WTC11 (cell line): Measurements from ENCODE around the gene AK2. TPM values are rescaled to one million over a fixed set of nuclear protein-coding genes. Genes with fewer than 3 reads are reported as not detected.

Source experiments
- CREB1 ChIP-seq: sonication (generic); formaldehyde crosslinking; IDR thresholded peaks from 2 replicates; pipeline ENCODE4 v1.8.0; 2023; ENCODE audit warnings: mild to moderate bottlenecking, missing genetic modification reagents
- CREM ChIP-seq: sonication (generic); formaldehyde crosslinking; IDR thresholded peaks from 2 replicates; pipeline ENCODE4 v1.8.1; 2022; ENCODE audit warnings: mild to moderate bottlenecking, missing genetic modification reagents, moderate library complexity
- E2F5 ChIP-seq: sonication (generic); formaldehyde crosslinking; IDR thresholded peaks from 2 replicates; pipeline ENCODE4 v1.8.1; 2022; ENCODE audit warnings: mild to moderate bottlenecking, moderate library complexity, missing genetic modification reagents
- FOXJ3 ChIP-seq: sonication (generic); formaldehyde crosslinking; IDR thresholded peaks from 2 replicates; pipeline ENCODE4 v1.9.0; 2021; ENCODE audit warnings: missing genetic modification reagents, mild to moderate bottlenecking, borderline replicate concordance
- FOXP1 ChIP-seq: sonication (generic); formaldehyde crosslinking; IDR thresholded peaks from 2 replicates; pipeline ENCODE4 v1.8.0; 2022; ENCODE audit warnings: missing genetic modification reagents, mild to moderate bottlenecking, moderate library complexity, borderline replicate concordance
- GRHL2 ChIP-seq: fragments of 250-450 bp; sonication (Bioruptor Pico); IDR thresholded peaks from 2 replicates; pipeline ENCODE4 v1.8.0; 2022; ENCODE audit warnings: mild to moderate bottlenecking, moderate library complexity; ENCODE audit not compliant: insufficient replicate concordance, severe bottlenecking
- GTF2I ChIP-seq: fragments of 250-450 bp; sonication (Bioruptor Pico); conservative IDR thresholded peaks from 2 replicates; pipeline ENCODE4 v1.4.0; 2021; ENCODE audit warnings: mild to moderate bottlenecking
- IRF1 ChIP-seq: sonication (generic); formaldehyde crosslinking; IDR thresholded peaks from 2 replicates; pipeline ENCODE4 v1.8.0; 2023; ENCODE audit warnings: missing genetic modification reagents
- MXD4 ChIP-seq: fragments of 250-450 bp; sonication (Bioruptor Pico); IDR thresholded peaks from 2 replicates; pipeline ENCODE4 v1.8.0; 2021; ENCODE audit warnings: mild to moderate bottlenecking, moderate library complexity, borderline replicate concordance
- NFE2L1 ChIP-seq: sonication (generic); formaldehyde crosslinking; IDR thresholded peaks from 2 replicates; pipeline ENCODE4 v1.8.1; 2023; ENCODE audit warnings: missing genetic modification reagents
- NR1H2 ChIP-seq: sonication (generic); formaldehyde crosslinking; IDR thresholded peaks from 2 replicates; pipeline ENCODE4 v1.9.0; 2021; ENCODE audit warnings: mild to moderate bottlenecking, moderate library complexity, missing genetic modification reagents
- RORB ChIP-seq: fragments of 250-450 bp; sonication (Bioruptor Pico); IDR thresholded peaks from 2 replicates; pipeline ENCODE4 v1.9.0; 2021; ENCODE audit warnings: mild to moderate bottlenecking
- SOX15 ChIP-seq: fragments of 250-450 bp; sonication (Bioruptor Pico); IDR thresholded peaks from 2 replicates; pipeline ENCODE4 v1.9.0; 2021; ENCODE audit warnings: mild to moderate bottlenecking
- SP1 ChIP-seq: sonication (generic); formaldehyde crosslinking; conservative IDR thresholded peaks from 2 replicates; pipeline ENCODE4 v1.8.1; 2022; ENCODE audit warnings: missing genetic modification reagents
- TEAD1 ChIP-seq: sonication (generic); formaldehyde crosslinking; IDR thresholded peaks from 2 replicates; pipeline ENCODE4 v1.8.0; 2022; ENCODE audit warnings: mild to moderate bottlenecking, missing genetic modification reagents
- ZMAT4 ChIP-seq: fragments of 250-450 bp; sonication (Bioruptor Pico); IDR thresholded peaks from 2 replicates; pipeline ENCODE4 v1.9.0; 2021; ENCODE audit warnings: mild to moderate bottlenecking
- ZNF121 ChIP-seq: sonication (generic); formaldehyde crosslinking; IDR thresholded peaks from 2 replicates; pipeline ENCODE4 v1.8.0; 2023; ENCODE audit warnings: missing genetic modification reagents
- ZNF423 ChIP-seq: fragments of 250-450 bp; sonication (Bioruptor Pico); IDR thresholded peaks from 2 replicates; pipeline ENCODE4 v2.1.2; 2022; ENCODE audit warnings: mild to moderate bottlenecking, moderate library complexity
- total RNA-seq: library from RNA; stranded (reverse); gene quantifications from 3 replicates; pipeline ENCODE4 v1.2.3, GENCODE V29; 2021
- TF ChIP-seq, protein P1 (sequence below): sonication (generic); formaldehyde crosslinking; conservative IDR thresholded peaks from 2 replicates; pipeline ENCODE4 v1.8.1; 2023; ENCODE audit warnings: mild to moderate bottlenecking, low read depth, missing genetic modification reagents, moderate library complexity
- TF ChIP-seq, protein P2 (sequence below): sonication (generic); formaldehyde crosslinking; IDR thresholded peaks from 2 replicates; pipeline ENCODE4 v1.8.1; 2022; ENCODE audit warnings: missing genetic modification reagents, borderline replicate concordance
- TF ChIP-seq, protein P3 (sequence below): sonication (generic); formaldehyde crosslinking; IDR thresholded peaks from 2 replicates; pipeline ENCODE4 v1.8.1; 2023; ENCODE audit warnings: mild to moderate bottlenecking, moderate library complexity, missing genetic modification reagents
- TF ChIP-seq, protein P4 (sequence below): fragments of 250-450 bp; sonication (Bioruptor Pico); IDR thresholded peaks from 2 replicates; pipeline ENCODE4 v1.9.0; 2021; ENCODE audit warnings: mild to moderate bottlenecking
- TF ChIP-seq, protein P5 (sequence below): sonication (generic); formaldehyde crosslinking; IDR thresholded peaks from 2 replicates; pipeline ENCODE4 v1.8.1; 2023; ENCODE audit warnings: mild to moderate bottlenecking, missing genetic modification reagents, borderline replicate concordance

AK2 gene
- total RNA-seq, 1 experiment from 2014 or later = 124 TPM

- TF ChIP-seq, protein P1, sequence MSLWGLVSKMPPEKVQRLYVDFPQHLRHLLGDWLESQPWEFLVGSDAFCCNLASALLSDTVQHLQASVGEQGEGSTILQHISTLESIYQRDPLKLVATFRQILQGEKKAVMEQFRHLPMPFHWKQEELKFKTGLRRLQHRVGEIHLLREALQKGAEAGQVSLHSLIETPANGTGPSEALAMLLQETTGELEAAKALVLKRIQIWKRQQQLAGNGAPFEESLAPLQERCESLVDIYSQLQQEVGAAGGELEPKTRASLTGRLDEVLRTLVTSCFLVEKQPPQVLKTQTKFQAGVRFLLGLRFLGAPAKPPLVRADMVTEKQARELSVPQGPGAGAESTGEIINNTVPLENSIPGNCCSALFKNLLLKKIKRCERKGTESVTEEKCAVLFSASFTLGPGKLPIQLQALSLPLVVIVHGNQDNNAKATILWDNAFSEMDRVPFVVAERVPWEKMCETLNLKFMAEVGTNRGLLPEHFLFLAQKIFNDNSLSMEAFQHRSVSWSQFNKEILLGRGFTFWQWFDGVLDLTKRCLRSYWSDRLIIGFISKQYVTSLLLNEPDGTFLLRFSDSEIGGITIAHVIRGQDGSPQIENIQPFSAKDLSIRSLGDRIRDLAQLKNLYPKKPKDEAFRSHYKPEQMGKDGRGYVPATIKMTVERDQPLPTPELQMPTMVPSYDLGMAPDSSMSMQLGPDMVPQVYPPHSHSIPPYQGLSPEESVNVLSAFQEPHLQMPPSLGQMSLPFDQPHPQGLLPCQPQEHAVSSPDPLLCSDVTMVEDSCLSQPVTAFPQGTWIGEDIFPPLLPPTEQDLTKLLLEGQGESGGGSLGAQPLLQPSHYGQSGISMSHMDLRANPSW (CRISPR knock-in tag) = no peak
- TF ChIP-seq, protein P2, sequence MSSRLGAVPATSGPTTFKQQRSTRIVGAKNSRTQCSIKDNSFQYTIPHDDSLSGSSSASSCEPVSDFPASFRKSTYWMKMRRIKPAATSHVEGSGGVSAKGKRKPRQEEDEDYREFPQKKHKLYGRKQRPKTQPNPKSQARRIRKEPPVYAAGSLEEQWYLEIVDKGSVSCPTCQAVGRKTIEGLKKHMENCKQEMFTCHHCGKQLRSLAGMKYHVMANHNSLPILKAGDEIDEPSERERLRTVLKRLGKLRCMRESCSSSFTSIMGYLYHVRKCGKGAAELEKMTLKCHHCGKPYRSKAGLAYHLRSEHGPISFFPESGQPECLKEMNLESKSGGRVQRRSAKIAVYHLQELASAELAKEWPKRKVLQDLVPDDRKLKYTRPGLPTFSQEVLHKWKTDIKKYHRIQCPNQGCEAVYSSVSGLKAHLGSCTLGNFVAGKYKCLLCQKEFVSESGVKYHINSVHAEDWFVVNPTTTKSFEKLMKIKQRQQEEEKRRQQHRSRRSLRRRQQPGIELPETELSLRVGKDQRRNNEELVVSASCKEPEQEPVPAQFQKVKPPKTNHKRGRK (CRISPR knock-in tag) = no peak
- TF ChIP-seq CREM (CRISPR knock-in tag) (peak; percentile 90), ZNF121 (CRISPR knock-in tag) (no peak), MXD4 (CRISPR knock-in tag) (no peak), GRHL2 (CRISPR knock-in tag) (no peak), NR1H2 (CRISPR knock-in tag) (0 out of 2 replicates have a peak, but pooled peaks have one; percentile 51), E2F5 (CRISPR knock-in tag) (peak; percentile 97), IRF1 (peak; percentile 62), ZNF423 (CRISPR knock-in tag) (no peak), CREB1 (CRISPR knock-in tag) (peak; percentile 93), SP1 (CRISPR knock-in tag) (peak; percentile 99), FOXJ3 (0 out of 2 replicates have a peak, but pooled peaks have one; percentile 24), NFE2L1 (CRISPR knock-in tag) (peak; percentile 99), FOXP1 (CRISPR knock-in tag) (peak; percentile 97), TEAD1 (CRISPR knock-in tag) (peak; percentile 98), ZMAT4 (no peak), GTF2I (CRISPR knock-in tag) (no peak), RORB (CRISPR knock-in tag) (no peak), SOX15 (CRISPR knock-in tag) (no peak)
- TF ChIP-seq, protein P3, sequence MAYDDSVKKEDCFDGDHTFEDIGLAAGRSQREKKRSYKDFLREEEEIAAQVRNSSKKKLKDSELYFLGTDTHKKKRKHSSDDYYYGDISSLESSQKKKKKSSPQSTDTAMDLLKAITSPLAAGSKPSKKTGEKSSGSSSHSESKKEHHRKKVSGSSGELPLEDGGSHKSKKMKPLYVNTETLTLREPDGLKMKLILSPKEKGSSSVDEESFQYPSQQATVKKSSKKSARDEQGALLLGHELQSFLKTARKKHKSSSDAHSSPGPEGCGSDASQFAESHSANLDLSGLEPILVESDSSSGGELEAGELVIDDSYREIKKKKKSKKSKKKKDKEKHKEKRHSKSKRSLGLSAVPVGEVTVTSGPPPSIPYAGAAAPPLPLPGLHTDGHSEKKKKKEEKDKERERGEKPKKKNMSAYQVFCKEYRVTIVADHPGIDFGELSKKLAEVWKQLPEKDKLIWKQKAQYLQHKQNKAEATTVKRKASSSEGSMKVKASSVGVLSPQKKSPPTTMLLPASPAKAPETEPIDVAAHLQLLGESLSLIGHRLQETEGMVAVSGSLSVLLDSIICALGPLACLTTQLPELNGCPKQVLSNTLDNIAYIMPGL = 0 out of 2 replicates have a peak, but pooled peaks have one; percentile 67
- TF ChIP-seq, protein P4, sequence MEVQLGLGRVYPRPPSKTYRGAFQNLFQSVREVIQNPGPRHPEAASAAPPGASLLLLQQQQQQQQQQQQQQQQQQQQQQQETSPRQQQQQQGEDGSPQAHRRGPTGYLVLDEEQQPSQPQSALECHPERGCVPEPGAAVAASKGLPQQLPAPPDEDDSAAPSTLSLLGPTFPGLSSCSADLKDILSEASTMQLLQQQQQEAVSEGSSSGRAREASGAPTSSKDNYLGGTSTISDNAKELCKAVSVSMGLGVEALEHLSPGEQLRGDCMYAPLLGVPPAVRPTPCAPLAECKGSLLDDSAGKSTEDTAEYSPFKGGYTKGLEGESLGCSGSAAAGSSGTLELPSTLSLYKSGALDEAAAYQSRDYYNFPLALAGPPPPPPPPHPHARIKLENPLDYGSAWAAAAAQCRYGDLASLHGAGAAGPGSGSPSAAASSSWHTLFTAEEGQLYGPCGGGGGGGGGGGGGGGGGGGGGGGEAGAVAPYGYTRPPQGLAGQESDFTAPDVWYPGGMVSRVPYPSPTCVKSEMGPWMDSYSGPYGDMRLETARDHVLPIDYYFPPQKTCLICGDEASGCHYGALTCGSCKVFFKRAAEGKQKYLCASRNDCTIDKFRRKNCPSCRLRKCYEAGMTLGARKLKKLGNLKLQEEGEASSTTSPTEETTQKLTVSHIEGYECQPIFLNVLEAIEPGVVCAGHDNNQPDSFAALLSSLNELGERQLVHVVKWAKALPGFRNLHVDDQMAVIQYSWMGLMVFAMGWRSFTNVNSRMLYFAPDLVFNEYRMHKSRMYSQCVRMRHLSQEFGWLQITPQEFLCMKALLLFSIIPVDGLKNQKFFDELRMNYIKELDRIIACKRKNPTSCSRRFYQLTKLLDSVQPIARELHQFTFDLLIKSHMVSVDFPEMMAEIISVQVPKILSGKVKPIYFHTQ (CRISPR knock-in tag) = no peak
- TF ChIP-seq, protein P5, sequence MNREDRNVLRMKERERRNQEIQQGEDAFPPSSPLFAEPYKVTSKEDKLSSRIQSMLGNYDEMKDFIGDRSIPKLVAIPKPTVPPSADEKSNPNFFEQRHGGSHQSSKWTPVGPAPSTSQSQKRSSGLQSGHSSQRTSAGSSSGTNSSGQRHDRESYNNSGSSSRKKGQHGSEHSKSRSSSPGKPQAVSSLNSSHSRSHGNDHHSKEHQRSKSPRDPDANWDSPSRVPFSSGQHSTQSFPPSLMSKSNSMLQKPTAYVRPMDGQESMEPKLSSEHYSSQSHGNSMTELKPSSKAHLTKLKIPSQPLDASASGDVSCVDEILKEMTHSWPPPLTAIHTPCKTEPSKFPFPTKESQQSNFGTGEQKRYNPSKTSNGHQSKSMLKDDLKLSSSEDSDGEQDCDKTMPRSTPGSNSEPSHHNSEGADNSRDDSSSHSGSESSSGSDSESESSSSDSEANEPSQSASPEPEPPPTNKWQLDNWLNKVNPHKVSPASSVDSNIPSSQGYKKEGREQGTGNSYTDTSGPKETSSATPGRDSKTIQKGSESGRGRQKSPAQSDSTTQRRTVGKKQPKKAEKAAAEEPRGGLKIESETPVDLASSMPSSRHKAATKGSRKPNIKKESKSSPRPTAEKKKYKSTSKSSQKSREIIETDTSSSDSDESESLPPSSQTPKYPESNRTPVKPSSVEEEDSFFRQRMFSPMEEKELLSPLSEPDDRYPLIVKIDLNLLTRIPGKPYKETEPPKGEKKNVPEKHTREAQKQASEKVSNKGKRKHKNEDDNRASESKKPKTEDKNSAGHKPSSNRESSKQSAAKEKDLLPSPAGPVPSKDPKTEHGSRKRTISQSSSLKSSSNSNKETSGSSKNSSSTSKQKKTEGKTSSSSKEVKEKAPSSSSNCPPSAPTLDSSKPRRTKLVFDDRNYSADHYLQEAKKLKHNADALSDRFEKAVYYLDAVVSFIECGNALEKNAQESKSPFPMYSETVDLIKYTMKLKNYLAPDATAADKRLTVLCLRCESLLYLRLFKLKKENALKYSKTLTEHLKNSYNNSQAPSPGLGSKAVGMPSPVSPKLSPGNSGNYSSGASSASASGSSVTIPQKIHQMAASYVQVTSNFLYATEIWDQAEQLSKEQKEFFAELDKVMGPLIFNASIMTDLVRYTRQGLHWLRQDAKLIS (CRISPR knock-in tag) = no peak
Measured at GRCh38 chr1:33036526-33037503, at the start of gene AK2 (continued).
